HG02852 (cell line): ENCODE data around the gene PIEZO1.

Experiments used
- ATAC-seq: cut with Tn5 transposase; IDR thresholded peaks from one replicate; pipeline ENCODE4 v1.9.1; 2021; ENCODE audit warnings: mild to moderate bottlenecking, moderate library complexity; ENCODE audit not compliant: unreplicated experiment

PIEZO1 gene

DNA sequence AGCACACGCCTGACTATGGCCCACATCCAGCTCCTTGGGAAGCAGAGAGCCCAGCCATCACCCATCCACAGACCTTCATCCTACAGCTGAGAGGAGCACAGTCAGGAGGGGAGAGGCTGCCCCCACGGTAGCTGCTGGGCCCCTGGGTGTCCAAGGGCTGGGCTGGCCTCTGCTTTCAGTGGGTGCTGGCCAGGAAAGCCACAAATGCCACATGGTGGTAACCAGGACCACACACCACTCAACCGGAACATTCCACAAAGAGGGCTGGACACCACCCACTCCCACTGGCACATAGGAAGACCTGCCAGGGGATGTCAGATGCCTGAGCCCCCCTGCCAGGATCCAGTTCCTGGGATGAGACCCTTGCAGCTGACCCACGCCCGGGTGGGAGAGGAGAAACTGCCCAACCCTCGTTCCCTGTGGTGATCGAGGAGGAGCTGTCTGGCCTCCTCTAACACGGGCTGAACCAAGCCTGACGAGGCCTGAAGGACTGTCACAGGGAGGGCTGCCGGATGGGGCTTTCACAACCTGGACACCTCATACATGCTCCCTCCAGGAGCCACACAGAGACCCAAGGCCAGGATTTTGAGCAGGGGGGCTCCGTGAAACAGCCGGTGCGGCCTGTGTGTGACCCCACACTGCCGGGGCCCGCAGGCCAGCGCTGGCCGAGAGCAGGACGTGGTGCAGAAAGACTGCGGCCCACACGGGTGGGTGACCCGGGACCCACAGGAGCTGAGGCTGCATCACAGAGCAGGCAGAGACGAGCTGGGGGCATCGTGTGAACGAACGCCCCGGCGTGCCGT lies 30.7 kb downstream of the PIEZO1 start:
- ATAC-seq = no peak

DNA sequence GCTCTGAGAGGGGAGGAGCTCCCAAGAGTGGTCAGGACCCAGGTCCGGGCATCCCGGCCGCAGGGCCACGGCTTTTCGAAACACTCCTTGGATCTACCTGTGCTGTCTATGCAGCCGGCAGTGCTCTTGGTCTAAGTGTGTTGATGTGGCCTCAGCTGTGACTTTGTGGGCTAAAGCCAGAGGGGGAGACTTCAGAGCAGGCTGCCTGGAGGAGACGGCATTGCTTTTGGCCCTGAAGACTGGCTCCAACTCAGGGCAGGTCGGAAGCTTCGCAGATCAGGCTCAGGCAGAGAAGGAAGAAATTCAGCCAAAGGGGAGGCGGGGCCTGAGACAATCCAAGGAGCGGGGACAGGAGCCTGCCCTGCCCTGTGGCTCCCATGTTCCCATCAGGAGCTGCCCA lies 31.4 kb downstream of the PIEZO1 start:
- ATAC-seq = no peak

DNA sequence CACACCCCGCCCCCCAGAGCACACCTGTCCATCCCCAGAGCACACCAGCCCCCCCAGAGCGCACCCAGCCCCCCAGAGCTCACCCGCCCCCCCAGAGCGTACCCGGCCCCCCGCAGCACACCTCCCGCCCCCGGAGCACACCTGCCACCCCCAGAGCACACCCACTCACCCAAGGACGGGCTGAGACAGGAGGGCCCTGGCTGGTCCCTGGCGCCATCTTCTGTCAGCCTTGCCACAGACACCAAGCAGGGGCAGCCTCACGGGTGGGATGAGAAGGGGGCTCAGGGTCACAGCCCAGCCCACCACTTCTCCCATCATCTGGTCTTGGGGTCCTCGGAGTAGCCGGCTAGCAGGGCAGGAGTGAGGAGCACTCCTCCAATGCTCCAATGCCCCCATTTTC lies 31.8 kb downstream of the PIEZO1 start:
- ATAC-seq = no peak

DNA sequence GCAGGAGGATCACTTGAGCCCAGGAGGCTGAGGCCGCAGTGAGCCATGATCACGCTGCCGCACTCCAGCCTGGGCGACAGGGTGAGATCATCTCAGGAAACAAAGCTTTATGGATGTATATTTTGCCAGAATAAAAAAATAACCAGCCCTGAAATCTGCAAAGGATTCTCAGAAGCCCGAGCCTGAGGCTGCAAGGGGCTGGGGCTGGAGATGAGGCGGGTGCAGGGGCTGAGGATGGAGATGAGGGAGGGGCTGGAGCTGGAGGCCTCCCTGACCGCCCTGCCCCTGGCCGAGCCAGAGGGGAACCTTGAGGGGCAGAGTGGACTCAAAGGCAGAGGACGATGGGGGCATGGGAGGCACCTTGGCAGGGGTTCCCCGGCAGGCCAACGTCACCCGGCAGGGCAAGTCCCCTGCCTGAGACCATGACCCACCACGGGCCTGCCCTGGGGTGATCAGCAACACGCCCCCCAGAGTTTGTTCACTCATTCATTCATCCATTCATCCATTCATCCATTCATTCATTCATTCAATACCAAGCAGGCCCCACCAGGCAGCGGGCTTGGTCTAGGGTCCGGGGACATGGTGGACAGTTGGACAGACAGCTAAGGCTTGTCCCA lies 32.5 kb downstream of the PIEZO1 start:
- ATAC-seq = no peak

DNA sequence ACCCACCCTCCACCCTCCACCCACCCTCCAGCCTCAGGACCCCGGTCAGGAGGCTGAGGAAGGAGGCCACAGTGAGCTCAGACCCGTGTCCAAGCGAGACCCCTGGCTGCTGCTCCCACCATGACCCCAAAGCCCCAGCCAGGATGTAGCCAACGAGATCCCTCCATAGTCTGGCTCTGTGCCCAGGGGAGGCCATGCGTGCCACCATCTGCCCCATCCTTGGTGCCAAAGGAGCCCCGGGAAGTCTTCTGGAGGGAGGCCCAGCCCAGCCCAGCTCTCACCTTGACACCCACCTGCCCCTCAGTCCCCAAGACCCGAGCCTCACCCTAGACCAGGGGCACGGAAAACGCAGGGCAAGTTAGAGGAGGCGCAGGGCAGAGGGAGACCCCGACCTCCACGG lies 34.2 kb downstream of the PIEZO1 start:
- ATAC-seq = no peak

DNA sequence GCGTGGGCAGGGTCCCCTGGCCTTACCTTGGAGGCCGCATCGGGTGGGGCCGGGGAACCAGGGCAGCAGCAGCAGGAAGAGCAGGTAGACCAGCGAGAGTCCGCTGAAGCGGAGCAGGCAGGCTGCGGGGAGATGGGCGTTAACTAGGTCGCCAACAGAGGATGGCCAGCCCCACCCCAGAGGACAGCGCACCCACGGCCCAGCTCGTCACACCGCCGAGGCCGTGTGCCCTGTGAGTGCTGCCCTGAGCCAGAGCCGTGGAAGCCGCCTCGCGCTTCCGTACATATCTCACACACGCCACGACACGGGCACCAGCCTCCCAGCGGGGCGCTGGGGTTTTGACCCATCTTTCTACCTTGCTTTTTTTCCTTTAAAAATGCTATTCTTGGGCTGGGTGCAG lies 35.7 kb downstream of the PIEZO1 start:
- ATAC-seq = no peak

DNA sequence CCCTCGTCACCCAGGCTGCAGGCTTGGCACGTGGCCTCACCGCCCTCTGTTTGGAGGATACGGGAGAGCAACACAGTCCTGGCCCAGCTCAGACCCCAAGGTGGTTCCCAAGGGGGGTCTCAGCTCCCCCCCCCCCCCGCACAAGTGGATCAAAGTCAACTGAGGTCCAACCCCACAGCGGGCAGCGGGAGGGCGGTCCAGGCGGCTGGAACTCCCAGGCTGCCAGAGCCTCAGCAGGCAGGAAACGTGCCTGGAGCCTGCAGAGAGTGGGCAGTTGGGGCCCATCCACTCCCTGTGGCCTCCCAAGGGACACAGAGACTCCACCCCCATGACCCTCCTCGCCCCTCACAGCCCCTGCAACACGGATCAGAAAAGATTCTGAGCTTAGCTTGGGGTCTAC lies 36.7 kb downstream of the PIEZO1 start:
- ATAC-seq = no peak

DNA sequence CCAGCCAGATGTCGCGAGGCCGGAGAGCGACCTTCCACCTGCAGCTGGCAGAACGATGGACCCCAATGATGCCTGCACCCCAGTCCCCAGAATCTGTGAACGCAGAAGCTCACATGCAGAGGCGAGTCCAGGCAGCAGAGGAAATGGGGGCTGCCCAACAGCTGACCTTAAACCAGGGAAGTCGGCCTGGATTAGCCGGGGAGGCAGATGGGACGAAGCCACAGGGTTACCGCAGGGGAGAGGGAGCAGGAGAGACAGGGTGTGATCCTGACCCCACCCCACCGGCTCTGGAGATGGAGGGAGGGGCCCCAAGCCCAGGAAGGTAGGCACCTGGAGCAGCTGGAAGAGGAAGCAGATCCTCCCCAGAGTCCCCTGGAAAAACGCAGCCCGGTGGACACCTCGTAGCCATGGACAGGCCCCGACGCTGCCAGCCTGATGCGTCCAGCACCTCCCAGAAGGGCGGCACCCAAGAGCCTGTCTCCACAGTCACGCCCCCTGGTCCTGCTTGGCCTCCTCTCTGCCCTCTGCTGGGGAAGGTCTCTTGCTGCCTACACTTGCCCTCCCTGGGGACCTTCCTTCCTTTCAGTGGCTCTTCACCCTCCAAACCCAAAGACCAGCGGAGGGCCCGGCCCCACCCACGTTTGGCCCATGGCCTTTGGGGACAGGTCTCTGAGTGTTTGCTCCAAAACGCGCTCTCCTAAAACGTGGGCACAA lies 37.3 kb downstream of the PIEZO1 start:
- ATAC-seq = no peak

DNA sequence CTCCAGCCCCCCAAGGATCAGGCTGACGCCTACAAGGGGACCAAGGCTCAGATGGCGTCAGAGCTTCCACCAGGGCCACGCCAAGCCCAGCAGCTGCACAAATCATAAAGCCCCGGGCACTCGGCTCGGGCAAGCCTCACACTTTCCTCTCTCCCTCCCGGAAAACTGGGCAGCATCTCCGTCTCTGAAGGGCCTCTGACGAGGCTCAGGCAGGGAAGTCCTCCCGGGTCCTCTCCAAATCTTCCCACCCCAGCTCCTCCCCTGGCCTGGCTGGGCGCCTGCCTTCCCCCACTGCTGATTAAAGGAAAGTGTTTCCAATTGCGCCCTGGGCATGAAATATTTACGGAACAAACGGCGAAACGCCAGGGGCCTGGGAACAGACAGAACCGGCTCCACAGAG lies 38.5 kb downstream of the PIEZO1 start:
- ATAC-seq = no peak

DNA sequence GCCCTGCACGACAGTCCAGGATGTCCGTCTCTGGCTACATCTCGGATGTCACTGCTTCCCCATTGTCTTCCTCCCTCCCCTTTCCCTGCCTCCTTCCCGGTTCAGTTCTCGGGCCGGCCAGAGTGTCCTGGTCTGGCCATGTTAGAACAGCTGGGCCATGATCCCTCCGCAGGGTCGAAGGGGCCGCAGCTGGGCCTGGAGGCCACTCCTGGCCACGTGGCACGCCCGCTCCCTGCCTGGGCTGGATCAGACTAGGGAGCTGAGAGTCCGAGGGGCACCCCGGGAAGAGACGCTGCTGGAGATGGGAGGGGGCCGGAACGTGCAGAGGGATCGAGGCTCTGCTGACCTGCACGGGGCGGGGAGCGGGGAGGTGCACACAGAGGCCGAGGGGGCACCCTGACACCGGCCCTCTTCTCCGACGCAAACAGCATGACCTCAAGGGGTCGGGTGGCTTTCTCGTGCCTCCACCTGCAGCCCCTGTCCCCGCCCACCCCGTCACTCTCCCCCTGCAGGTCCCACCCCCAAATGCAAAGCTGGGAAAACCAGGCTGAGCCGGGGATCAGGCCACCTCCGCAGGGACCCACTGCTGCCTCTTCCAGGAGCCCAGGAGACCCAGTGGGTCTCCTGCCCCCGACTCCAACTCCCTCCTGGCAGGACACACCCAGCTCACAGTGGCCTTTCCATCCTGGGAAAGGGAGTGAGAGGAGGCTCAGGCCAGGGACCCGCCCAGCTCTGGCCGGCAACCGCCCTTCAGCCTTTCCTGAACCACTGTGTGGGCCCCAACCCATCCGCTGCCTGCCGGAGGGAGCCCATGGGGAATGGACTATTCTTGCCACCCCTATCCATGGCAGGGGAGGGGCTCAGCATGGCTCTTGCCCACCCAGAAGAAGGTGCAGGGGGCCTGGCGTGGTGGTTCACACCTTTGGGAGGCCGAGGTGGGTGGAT lies 40.2 kb downstream of the PIEZO1 start:
- ATAC-seq = no peak

DNA sequence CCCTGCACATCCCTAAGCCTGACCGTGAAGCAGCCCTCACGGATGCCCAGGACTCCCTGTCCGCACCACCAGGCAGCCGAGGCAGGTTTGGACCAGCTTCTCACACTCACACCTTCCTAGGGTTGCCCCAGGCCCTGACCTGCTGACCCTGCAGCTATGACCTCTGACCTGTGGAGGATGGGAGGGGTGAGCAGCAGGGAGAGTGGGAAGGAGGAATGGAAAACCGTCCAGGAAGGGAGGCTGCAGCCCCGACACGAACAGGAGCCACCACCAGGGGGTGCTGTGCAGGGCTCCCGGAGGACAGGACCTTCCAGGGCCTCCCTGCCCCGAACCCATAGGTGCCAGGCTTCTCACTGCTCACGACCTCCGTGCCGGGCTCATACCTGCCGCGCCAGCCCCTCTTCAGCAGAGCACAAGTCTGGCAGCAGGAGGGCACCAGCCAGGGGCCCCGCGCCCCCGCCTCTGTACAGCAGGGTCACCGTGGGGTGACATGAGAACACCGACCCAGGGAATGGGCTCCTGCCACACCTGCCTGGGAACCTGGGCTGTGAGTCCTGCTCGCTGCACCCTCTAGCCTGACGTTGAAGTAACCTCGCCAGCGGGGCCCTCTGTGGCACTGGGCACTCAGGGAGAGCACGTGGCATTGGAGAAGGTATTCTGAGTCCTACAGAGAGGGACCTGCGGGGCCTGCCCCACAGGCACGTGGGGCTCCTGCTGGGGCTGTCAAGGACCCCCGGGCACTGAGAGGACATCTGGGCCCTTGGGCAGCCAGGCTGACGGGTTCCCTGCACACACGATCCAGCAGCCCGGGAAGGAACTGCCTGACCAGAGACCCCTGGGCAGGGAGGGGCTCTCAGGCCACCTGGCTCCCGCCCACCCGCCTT lies 41.1 kb downstream of the PIEZO1 start:
- no peak for ATAC-seq

DNA sequence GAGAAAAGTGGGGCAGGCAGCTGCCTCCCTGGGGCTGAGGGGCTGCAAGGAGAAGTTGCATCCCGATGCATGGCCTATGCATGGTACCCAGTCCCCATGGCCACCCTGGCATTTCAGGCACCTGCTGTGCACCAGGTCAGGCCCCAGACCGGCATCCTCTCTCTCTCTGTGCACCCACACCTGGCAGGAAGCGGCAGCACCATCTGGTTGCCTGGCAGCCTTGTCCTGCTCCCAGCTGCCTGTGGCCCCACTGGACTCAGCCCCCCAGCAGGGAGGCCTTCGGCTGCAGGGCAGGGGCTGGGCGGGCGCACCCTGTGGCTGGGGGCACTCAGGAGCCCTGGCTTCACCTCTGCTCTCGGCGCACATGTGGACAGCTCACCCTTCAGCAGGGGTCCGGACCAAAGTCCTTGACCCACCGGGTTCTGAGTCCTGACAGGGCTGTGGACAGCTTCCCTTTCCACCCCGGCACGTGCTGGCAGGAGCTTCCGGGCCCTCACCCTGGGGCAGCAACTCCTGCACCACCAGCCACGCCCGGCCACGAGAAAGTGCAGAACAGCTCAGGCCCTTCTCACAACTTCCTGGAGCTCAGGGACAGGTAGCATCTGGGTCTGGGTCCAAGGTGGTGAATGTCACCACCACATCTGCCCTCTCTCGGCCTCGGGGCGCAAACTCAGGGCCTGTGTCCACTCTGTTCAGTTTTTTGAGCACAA lies 42.0 kb downstream of the PIEZO1 start:
- no peak for ATAC-seq

DNA sequence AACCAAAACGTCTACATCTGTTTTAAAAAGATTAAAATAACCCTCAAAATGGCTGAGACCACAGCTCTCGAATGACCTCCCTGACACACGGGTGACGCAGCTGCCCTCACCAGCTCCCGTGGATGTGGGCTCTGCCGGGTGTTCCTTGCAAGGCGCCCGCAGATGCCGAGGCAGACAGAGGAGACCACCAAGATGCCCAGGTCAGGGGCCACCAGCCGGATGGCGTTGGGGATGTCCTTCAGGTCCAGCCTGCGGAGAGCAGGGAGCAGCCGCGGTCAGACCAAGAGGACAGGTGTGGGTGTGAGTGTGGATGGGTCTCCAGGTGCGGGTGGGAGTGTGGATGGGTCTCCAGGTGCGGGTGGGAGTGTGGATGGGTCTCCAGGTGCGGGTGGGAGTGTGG lies 43.7 kb downstream of the PIEZO1 start:
- no peak for ATAC-seq

DNA sequence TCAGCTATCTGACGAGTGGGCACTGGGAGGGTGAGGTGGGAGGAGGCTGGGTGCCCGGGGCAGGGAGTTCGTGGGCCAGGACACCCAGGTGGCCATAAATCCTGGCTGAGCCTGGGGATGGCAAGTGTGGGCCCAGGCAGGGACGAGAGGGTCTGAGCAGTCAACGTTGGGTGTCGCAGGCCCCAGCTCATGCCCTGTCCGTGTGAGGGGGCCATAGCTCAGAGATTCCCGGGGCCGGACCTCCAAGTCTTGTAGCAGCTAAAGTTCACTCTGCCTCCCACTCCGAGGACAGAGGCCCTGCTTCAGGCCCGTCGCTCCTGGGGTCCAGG lies 44.3 kb downstream of the PIEZO1 start:
- ATAC-seq = no peak

DNA sequence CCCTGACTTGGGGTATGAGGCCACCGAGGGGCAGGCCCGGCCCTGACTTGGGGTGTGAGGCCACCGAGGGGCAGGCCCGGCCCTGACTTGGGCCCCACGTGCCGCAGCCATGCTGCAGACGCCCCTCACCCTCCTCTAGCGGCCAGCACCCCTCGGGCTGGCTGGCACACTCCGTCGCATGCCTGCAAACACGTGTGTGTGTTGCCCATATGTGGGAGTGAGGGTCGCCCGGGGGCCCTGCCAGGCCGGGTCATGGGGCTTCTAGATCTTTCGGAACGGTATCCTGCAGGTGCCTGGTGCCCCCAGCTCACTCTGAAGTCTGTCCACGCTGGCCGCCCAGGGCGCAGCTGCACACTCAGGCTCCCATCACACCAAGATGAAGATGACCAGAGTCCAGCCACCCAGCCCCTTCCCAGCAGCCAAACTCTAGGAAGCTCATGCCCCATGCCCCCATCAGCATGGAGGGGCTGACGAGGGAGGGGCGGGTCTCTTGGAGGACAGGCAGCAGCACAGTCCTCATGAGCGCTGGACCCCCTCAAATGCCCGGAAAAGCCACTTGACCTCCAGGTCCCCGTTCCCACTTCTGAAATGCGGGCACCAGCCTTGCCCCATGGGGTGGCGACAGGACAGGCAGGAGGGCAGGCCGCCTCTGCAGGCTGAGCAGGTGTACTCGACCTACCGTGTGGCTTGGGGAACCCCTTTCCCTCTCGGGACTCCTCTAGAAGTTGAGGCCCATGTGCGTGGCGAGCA lies 44.9 kb downstream of the PIEZO1 start:
- ATAC-seq = no peak

DNA sequence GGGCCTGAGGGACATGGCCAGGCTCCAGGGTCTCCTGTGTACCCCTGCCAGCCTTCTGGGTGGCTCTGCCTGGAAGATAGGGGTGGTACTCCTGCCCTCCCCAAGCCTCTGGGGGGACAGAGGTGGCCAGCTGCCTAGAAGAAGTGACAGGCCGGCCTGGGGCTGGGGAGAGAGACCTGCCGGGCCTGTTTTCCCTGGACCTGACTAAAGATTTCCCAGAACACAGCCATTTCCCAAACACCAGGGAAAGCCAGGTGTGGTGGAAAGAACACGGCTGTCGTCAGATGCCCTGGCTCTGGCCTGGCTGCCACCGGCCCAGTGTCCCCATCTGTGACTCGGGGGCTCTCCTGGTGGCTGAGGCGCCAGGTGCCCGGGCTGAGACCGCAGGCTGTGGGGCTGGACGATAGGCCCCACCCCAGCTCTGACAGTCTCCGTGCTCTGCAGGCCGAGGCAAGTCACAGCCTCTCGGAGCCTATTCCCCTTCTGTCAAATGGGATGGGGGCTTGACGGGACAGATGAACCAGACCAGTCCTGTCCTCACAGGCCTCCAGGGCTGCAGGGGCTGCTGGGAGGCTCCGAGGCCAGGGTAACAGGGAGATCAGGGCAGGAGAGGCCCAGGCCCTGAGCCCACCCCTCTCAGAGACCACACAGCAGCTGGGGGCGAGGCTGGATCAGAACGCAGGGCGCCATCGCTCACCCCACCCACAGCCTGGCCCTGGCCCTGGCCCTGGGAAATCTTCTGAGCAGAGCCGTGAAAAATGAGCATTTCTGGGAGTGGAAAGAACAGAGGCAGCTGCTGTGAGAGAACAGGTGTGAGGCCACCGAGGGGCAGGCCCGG lies 45.7 kb downstream of the PIEZO1 start:
- no peak for ATAC-seq

DNA sequence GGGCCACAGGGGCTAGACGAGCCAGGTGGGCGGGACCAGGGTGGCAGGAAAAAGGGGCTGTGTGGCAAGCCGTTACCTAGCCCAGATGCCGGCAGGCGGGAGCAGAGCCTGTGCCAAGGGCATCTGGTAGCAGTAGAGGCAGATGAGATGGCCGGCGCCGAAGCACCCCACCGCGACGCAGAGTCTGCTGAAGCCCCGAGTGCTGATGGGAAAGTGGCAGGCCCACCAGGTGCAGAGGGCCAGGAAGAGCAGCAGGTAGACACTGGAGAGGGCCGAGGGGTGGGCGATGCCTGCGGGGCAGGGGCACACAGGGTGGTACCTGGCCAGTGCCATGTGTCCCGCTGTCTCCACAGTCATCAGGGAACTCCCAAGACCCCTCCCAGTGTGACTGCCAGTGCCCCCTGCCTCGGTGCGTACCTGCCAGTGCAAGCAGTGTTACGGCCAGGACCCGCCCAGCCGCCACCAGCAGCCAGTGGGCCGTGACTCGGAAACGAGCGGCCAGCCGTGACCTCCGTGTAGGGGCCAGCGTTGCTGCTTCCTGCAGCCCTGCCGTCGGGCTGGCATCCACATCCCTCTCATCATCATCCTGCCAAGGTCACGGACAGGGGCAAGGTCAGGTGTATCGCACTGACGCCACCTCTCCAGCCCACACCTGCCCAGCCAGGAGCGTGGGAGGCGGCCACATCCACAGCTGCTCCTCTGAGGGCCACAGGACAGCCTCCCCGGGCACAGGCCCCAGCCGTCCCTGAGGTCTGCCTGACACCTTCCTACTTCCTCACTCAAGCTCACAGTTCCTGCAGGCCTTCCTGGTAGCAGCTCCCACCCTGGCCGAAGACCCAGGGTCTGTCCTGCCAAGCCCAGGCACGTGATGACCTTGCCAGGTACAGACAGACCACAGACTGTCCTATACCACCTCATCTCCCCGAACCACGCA lies 46.6 kb downstream of the PIEZO1 start:
- ATAC-seq = no peak
